ENCODE measurements around the gene ARSG. TPM values are rescaled to one million over a fixed set of nuclear protein-coding genes. Genes with fewer than 3 reads are reported as not detected.
"Not testable (repeated sequence)": the region's sequence is repeated elsewhere in the genome, so short reads cannot be mapped to it uniquely, and the experiment has no call there.

ARSG gene
- total RNA-seq, 1 donor from 2014 or later = 19.4 TPM

DNA sequence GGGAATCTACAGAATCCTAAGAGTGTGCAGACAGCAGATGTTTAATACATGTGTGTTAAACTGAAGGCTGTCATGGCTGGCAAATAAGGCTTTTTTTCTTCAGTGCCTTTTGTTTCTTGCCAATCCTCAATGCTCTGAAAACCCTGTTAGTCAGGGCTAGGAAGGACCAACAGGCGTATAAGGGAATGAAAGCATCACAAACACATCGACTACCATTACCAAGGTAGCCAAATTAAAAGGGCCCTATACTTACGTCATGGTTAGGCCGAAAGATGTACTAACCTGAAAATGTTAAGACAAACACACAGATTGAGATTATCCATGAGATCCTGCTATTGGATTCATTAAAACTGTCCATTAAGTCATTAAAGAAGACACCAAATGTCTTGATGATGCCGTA is 13.5 kb upstream of the ARSG start:
- DNase-seq (ENCODE audit: low spot score) = no peak

DNA sequence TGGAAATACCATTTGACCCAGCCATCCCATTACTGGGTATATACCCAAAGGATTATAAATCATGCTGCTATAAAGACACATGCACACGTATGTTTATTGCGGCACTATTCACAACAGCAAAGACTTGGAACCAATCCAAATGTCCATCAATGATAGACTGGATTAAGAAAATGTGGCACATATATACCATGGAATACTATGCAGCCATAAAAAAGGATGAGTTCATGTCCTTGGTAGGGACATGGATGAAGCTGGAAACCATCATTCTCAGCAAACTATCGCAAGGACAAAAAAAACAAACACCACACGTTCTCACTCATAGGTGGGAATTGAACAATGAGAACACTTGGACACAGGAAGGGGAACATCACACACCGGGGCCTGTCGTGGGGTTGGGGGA is 9.3 kb upstream of the ARSG start:
- not testable (repeated sequence) for DNase-seq (ENCODE audit: low spot score)

DNA sequence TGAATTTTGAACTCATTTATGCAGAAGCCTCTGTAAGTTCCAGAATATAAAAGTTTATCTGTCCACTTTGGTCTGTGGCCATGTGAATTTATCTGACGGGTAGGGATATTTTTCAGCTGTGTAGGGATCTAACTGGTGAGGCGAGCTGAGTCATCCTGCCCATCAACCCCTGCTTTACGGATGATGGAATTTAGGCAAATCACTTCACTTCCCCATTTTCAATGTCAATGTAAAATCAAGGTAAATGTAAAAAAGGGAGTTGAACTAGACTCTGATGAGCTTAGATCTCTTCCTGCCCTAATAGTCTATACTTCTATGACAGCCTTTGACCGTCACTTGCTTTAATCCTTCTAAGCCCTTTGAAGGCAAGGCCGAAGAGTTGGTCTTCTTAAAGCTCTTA is 2.9 kb upstream of the ARSG start:
- DNase-seq (ENCODE audit: low spot score) = no peak

DNA sequence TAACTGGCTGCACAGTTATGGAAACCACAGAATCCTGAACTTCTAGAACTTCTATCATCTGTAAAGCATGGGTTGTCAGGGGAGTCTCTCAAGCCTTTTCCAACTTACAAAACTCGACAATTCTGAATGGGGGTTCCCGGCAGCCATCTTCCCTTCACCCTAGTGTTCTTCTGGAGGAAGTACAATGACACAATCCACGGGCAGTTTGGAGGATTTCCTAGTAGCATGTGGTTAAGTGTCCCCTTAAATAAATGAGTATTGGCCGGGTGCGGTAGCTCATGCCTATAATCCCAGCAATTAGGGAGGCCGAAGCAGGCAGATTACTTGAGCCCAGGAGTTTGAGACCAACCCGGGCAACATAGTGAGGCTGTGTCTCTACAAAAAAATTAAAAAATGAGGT is 2.5 kb upstream of the ARSG start:
- DNase-seq (ENCODE audit: low spot score) = no peak

DNA sequence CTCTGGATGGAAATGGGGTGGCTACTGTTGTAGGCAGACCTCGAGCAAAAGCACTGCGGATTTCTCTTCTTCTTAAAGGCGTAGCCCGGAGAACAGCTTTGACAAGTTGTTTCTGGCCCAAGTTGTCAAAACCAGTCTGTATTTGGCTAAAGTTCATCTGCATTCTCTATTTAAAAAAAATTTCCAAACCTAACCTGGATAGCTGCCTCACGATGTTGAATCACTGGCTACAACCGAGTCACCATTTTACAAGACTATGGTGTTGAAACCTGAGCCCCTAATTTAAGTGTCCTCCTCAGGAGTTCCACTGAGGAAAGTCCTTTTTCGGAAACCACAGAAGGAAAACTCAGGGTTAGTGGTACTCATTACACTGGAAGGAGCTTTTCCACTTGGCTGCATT is 1.8 kb upstream of the ARSG start:
- no peak for DNase-seq (ENCODE audit: low spot score)

DNA sequence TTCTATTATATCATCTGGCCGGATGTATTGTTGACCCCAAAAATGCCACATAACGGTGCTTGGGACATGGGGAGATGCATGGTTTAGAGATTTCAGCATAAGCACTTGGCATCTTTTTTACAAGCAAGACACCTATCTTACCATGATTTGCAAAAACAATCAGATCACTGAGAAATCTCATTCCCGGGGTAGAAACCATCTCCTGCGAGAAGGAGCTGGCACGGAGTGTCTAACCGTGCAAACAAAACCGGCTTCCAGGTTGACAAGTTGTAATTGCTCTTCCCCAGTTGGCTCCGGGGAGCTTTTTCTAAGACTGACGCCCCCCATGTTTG is 1.4 kb upstream of the ARSG start:
- DNase-seq (ENCODE audit: low spot score) = no peak

DNA sequence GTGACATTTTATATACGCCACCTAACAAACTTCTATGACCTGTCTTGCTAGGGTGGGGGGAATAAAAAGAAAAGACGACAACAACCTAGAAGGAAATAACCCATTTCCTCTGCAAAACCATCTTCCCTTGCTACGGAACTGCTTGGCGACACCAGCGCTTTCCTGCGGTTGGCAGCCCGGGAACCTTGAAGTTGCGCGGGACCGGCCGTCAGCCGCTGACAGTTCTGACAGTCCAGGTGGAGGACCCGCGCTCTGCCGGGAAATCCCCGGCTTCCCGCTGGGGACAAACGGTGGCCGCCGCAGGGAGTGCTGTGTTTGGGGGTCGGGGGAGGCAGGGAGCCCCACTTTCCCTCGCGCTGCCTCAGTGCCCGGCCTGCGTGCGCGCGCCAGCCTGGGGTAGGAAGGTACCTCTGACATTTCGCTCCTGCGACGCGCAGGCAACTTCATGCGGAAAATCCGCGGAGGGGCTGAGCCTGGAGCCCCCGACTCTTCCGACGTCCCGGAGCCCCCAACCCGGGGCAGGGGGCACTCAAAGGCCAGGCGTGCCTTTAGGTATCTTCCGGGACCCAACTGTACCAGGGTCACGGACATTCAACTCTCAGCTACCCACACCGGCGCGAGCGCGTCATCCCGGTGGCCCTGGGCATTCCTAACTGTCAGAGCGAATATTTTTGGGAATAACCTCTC is 884 bp upstream of the ARSG start:
- DNase-seq (ENCODE audit: low spot score) = peak; percentile 56

DNA sequence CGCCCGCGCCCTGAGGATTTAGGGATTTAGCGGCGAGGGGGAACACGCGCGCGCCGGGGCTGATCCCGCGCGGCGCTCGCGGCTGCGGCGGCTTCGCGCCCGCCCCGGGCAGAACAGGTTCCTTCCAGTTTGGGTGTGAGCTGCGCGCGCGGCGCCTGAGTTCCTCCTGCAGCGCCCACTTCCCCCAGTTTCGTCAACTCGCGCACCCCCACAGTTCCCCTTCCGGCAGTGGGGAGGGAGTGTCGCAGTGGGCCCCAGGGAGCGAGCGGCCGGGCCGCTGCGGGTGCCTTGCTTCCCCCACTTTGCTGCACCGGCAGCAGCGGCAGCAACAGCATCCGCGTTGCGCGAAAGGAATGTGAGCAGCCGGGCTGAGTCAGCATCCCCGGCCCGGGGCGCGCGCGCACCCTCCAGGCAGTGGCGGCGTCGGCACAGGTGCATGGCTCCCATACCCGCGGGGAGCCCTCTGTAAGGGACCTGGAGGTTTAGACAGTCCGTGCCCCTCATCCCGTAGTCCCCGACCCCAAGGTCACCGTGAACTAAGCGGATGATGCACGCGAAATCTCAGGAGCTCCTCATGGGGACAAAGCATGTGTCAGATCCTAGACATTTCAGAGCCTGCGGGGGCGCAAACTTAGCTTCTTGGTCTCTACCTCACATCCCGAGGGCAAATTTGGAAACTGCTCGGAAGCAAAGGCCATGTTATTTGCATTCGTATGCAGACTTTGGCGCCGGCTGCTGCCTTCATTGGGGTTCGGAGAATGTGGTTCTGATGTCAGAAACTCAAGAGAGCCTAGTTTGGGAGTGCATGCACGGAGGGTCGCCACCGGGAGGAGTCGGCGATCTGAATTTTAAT is 767 bp downstream of the ARSG start:
- peak; percentile 85 for DNase-seq (ENCODE audit: low spot score)

DNA sequence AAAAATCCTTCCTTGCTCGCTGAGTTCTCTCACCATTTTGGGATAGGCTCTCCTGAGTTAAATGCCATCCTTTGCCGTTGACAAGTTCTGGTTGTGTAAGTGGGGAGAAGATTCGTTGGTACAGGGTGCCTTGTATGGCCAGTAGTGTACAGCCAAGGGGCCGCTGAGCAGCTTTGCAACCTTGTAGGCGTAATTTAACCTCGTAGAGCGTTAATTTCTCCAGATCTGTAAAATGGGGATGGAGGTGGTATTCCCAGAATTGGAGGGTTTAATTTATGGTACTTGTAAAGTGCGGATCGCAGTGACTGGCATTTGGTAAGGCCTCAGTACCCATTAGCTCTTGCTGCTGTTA is 1.4 kb downstream of the ARSG start:
- no peak for DNase-seq (ENCODE audit: low spot score)

DNA sequence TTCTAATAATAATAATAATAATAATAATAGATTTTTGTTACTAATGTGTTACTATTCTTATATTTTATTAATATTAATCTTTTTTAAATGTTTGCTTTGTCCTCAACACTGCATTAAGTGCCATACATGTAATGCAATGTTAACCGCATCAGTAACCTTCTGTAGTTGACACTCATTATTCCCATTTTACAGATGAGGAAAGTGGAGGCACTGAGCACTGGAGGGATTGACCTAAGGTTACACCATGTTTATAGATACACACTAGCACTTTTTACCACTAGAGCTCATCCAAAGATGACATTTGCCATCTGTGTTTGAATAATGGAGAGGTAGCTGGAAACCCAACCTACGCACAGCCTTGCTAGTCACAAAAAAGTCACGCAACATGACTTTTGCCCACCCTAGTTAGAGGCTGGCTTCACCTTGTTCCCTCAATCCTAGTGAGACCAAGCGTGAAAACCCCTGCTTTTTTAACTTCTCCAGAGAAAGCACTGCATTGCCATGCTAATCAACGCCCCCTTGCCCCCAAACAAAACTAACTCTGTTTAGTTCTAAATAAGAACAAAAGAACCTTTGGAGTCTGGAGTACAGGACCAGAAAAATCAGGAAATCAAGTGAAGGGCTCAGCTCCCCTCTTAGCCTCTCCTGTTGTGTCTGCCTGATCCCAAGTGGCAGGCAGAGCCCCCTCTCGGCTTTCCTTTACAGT is 2.3 kb downstream of the ARSG start:
- DNase-seq (ENCODE audit: low spot score) = no peak

DNA sequence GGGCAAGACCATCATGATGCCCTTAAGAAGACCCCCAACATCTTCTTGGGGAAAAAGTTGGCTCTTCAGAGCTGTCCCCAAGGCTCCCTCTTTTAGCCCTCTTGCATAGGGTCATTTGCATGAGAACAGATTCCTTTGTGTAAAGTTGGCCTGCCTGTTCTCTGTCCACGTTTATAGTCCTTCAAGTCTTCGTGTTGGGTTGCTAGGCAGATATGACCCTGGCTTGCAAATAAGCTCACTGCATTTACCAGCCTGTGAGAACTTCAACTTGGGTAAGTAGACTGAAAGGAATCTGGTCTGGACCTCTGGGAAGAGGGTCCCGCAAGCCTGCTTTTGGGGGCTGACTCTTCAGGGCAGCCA is 2.9 kb downstream of the ARSG start:
- no peak for DNase-seq (ENCODE audit: low spot score)

DNA sequence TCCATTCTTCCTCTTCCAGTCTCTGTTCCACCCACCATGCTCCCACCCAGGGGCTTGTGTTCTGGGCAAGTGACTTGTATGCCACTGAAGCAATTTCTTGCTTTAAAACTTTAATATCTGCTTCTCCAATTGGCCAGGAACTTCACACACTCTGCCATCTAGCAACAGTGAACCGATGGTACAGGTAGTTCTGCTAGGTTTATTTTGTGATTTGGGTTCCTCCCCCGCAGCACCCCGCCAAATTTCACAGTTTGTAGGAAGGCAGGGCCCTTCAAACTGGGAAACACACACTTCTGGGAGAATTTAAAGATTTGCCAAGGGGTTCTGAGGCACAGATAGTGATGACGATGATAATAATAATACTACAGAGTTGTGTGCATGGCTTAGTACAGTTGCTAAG is 3.3 kb downstream of the ARSG start:
- DNase-seq (ENCODE audit: low spot score) = no peak

DNA sequence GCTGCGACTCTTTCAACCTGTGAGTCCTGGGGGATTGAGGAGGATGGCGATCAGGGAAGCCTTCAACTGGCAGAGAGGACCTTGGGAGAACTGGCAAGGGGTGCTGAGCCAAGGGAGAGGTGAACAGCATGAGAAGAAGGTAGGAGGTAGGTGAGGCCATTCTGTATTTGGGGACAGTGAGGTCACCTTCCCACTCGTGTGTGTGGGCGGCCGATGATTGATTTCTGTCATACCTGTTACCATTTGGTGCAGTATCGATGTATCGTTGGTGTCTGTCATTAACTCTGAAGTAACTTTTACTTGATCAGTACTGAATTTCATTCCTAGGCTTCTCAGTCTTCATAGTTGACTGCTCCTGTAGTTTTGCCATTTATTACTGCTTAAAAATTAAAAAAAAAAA is 3.8 kb downstream of the ARSG start:
- no peak for DNase-seq (ENCODE audit: low spot score)

DNA sequence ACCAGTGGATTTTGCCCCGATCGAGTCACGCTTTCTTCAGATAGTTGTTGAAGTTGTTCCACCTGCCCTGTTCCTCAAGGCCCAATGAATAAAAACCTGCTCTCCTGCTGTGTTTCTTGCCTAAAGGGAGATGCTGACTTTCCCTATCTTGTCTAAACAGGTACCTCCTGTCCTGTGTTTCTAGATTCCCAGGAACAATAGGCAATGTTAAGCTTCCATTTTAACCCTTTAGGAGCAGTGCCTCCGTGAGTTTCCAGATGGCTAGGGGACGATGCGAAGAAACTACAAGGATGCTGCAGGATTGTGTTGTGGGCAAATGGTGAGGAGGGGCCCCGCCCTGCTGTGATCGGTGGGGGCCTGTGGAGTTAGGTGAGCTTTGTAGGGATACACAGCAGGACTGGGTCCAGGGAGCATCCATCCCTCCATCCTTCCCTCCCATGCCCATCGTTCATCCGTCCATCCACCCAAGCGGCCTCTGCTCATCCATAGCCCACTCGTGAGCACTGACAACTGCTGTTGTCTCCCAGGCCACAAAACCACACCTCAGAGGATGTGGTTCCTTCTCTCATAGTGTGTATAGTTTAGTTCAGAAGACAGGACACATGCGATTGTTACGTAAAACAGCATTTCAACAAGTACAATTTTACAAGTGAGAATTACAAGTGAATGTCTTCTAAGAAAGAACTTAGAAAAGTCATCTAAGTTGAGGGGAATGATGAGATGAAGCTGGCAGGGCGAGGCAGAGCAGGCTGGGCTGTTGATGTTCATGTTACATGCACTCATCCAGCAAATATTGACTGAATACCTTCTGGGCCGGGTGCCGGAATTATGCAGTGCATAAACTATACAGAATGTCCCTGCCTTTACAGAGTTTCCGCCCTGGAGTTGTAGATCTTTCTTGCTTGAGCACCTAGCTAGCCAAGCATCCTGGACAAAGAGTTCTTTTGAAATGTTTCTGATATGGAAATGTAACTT is 5.2 kb downstream of the ARSG start:
- DNase-seq (ENCODE audit: low spot score) = no peak

DNA sequence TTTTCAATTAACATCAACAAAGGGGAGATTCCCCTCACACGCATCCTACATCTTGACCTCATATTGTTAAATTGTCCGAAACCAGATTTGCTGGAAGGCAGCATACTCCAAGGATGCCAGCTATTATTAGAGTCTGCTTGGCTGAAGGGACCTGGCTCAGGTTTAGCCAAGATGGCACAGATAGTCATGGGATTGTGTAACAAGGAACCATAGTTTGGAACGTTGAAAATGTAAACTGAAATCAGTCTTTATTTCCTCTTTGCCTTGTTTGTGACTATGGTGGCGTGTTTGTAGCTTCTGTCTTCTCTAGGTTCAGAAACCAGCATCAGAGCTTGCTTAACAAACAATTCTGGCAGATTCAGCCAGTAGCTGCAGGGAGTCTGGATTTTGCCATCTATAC is 5.9 kb downstream of the ARSG start:
- DNase-seq (ENCODE audit: low spot score) = no peak

DNA sequence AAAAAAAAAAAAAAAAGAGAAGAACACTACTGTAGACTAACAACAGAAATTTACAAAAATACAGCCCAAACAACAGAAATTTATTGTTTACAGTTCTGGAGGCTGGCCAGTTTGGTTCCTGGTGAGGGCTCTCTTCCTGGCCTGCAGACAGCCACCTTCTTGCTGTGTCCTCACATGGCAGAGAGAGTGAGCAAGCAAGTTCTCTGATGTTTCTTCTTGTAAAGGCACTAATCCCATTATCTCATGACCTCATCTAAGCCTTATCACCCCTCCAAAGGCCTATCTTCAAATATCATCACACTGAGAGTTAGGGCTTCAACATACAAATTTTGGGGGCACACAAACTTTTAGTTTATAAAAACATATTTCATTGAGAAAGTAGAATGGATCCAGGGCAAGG is 7.3 kb downstream of the ARSG start:
- no peak for DNase-seq (ENCODE audit: low spot score)

DNA sequence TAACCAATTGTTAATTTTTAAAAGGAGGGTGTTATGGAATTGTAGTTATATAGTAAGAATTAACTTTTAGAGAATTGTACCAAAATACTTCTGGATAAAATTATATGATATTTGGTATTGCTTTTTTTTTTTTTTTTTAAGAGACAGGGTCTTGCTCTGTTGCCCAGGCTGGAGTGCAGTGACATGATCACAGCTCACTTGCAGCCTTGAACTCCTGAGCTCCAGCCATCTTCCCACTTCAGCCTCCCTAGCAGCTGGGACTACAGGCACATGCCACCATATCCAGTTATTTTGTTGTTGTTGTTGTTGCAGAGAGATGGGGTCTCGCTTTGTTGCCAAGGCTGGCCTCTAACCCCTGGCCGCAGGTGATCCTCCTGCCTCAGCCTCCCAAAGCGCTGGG is 8.5 kb downstream of the ARSG start:
- DNase-seq (ENCODE audit: low spot score) = no peak

DNA sequence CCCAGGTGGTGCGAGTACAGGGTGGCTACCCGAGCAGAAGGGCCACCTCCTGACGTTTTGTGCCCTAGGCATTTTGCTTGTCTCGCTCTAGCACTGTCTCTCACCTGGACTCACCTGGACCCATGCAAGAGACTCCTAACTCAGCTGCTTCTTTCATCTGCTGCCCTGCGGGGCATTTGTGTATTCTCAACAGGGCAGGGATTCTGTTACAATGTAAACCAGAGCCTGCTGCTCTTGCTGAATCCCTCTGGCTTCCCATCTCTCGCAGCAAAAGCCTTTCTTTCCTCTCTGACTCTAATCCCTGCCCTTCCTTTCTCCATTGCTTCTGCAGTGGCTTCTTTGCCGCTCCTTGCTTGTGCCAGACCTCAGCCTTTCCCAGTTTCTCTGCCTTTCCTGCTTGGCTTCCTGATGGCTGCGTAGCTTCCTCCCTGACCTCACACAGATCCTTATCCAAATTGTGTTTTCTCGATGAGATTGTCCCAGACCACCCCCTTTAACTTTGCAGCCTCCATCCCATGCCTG is 10.2 kb downstream of the ARSG start:
- no peak for DNase-seq (ENCODE audit: low spot score)

DNA sequence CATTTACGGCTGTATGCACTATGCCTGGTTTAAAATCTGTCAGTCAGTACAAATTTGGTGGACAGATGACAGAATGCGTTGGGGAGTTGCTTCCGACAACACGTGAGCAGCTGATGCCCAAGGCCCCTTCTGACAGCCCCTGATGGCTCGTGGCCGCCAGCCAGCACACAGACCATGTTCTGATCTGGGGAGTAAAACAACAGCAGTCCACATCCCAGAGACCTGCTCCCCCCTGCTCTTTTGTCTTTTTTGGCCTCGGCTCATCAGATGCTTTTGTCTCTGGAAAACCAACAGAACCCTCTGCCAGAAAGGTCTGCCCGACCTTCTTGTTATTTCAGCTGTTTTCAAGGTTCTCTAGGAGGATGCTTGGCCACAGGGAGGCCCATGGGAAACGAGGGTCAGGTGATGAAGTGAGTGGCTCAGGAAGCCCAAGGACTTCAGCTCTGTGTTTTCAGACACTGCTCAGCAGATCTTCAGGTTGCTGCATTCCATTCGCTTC is 10.8 kb downstream of the ARSG start:
- no peak for DNase-seq (ENCODE audit: low spot score)

DNA sequence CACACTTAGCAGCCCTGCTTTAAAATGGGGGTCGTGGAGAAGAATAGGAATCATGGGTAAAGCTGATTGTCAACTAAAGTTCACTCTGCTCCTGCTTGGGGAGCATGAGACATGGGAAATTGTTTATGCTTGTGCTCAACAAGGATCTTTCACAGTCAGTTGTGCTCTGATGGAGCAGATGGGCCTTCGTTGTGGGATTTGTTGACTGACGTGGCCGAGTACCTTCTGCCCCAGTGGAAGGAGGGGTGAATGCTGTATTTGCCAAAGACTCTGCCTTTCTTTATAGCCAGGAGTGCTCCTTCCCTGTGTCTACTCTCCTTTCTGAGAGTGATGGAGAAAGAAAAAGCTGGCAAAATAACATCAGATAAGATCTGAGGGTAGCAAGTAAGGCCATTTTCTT is 11.4 kb downstream of the ARSG start:
- DNase-seq (ENCODE audit: low spot score) = no peak

DNA sequence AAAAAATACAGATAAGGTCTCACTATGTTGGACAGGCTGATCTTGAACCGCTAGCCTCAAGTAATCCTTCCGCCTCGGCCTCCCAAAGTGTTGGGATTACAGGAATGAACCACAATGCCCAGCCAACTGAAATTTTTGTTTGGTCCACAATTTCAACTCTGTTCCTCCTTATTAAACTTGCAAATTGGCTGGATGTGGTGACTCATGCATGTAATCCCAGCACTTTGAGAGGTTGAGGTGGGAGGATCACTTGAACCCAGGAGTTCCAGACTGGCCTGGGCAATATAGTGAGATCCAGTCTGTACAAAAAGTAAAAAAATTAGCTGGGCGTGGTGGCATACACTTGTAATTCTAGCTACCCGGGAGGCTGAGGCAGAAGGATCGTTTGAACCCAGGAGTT is 13.4 kb downstream of the ARSG start:
- no peak for DNase-seq (ENCODE audit: low spot score)

DNA sequence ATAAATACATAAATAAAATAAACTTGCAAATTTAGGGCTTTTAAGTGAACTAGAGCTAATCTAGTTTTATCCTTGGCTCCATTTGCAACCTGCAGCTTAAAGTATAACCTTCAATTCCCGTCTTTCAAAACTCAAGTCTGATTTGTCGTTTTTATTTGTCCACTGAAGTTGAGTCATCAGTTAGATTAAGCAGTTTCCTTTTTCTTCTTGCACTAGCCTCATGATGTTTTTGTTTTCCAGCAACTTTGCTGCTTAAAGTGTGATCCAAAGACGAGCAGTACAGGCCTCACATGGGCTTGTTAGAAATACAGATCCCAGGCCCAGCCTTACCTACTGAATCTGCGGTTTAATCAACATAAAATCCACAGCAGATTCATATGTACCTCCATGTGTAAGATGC is 13.8 kb downstream of the ARSG start:
- no peak for DNase-seq (ENCODE audit: low spot score)

Data from ureter (tissue), 1 donor.